IPS DF 19.7 (cell line): ENCODE measurements around the gene CHCHD6.

Experiments used
- DNase-seq: peaks from one replicate; pipeline ENCODE4 v3.0.0-alpha.2; 2013; ENCODE audit warnings: low read depth, low spot score

The CHCHD6 gene

DNA sequence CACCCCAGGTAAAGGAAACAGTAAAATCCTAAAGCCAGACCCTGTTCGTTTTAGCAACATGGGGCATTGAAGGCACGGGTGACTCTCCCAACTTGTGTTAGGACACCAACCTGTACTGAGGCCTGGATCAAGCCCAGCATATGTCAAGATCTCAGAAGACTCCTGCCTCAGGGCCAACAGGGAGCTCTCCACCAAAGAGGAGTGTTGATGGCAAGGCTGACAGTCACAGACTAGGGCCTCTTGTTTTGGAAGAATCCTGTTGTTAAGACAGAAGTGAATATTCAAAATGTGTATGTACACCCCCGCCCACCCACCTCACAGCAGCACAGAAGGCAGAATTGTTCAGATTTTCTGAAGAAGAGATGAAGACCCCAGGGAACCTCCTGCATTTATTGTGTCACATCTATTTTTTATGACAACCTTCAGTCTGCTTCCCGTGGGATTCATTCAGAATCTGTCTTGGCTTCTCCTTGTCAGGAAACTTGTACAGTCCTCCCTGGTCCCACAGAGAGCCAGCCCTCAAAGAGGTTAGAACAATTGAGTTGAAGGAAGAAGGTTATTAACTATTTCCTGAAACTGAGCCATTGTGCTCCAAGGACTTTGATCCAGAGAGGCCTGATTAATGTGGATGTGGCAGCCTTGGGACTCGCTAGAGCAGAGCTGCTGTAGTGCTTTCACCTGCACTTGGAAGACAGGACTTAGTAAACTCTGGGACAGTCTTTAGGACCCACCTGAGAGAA, 217.2 kb downstream of the CHCHD6 start:
- DNase-seq = no peak

- DNase-seq = no peak
These were observed 218.4 kb downstream of the CHCHD6 start for GRCh38 chr3:126922466-126922865.

DNA sequence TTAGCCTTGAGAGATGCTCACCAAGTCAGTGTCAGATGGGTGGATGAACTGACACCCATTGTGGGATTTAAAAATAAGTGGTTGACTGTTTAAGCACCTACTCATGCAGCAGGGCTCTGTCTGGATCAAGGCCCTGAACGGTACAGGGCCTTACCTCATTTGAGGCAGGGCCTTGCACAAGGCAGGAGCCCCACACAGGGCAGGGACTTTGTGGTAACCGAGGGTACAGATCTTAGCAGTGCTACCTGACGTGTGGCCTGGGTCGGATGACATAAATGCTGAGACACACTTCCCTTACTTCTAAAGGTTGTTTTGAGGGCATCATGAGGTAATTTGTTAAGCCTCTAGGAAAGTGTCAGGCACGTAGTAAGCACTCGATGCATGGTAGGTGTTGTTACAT, 219.4 kb downstream of the CHCHD6 start:
- no peak for DNase-seq

DNA sequence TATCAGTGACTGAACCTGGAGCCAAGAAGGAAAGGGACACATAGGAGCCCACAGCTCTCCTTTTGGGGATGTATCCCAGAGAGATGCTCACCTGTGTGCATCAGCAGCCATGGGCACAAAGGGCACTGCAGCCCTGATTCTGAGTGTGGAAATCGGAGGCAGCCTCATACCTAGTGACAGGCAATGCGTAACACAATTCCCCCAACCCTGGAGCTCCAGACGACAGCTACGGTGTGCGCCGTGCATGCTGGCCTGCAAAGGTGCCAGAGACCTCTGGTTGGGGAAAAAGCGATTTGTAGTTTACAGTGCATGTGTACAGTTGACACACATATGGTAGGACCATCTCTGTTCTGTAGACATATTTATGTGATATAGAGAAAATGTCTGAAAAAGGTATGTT, 219.9 kb downstream of the CHCHD6 start:
- DNase-seq = no peak

DNA sequence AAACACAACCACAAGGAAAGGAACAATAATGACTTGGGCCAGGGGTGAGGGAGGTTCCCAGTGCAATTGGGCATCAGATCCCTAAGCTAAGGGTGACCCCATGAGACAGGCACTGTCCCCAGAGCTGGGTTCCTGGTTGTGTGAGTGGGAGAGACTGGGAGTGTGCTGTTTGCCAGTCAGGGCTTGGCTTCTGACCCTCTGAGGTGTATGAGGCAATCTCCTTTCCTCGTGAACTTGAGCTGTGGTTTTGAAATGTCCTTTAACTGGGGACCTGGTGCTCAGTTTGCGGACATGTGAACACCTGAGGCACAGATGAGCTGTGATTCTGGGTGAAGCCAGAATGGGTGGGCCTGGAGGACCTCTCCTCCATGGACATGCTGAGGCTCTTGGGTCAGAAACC, 220.4 kb downstream of the CHCHD6 start:
- no peak for DNase-seq

GRCh38 chr3:126925411-126926171, 221.6 kb downstream of the CHCHD6 start:
- no peak for DNase-seq

- DNase-seq = no peak
These were observed 222.8 kb downstream of the CHCHD6 start for GRCh38 chr3:126926684-126927400.

DNA sequence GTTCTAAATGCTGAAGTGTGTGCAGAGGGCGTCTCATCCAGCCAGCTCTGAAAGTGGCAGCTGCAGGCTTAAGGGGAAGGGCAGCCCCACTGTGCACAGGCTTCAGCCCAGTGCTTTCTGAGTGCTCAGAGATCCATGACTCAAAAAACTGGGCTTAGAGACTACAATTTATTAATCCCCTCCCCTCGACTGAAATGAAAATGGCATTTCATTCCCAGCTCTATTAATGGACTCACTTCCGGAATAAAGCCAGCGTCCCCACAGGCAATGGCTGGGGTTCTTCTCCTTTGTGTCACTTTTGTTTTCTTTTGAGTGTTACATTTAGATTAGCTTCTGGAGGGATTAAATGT, 223.3 kb downstream of the CHCHD6 start:
- no peak for DNase-seq

DNA sequence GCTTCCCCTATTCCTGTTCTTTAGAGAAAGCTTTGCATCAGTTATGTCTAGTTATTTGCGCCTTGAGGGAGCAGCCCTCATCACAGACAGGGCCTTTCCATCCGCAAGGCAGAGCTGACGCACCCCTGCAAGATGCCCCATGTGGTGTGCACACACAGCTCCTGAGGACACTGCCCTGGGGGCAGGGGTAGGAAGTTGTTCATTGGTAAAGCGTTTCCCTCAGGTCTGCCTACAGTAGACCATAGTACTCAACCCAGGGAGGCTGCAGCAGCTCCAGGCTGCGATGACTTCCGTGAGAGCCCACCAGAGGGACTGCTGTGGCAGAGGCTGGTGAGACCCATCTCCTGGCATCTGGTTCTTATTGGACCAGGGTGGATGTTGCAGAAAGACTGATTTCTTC, 223.8 kb downstream of the CHCHD6 start:
- no peak for DNase-seq

- no peak for DNase-seq
These were observed 225.0 kb downstream of the CHCHD6 start for GRCh38 chr3:126928921-126929474.

- no peak for DNase-seq
These were observed 227.0 kb downstream of the CHCHD6 start for GRCh38 chr3:126930936-126931600.

DNA sequence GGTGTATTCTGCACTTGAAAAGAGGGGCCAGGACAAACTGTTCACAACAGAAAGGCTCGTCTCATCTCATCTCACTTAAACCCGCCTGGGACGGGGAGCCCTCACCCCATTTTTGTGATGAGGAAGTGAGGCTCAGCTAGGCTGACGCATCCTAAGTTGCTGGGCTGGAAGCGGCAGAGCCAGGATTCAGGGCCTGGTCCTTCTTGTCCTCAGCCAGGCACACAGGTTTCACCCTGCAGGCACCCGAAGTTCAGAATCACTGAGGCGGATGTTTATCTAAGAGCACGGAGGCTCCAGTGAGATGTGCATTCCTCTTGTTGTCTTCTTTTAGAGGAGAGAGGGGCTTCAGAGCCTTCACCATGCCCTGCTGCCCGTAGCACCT, 227.8 kb downstream of the CHCHD6 start:
- DNase-seq = no peak

GRCh38 chr3:126932188-126932931, 228.3 kb downstream of the CHCHD6 start:
- DNase-seq = no peak

DNA sequence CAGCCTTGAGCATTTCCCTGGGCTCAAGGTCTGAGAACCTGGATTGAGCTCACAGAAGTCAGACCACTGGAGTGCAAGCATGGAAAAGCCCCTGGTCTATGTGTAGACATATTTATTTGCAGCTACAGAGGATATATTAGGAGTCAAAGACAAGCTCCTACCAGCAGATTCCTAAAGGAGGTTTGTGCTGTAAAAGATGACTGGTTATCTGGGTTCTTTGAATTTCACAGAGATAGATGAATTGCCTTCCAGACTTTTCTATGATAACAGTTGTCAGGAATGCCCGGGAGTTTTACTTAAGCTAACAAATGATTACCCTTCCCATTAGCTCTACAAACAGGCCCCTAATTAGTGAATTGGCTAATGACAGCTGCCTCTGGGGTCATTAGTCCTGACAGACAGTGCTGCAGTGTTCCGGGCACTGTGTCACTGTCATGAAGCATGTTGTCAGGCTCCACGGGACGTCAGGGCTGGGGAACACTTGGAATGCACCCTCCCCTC, 230.0 kb downstream of the CHCHD6 start:
- no peak for DNase-seq

GRCh38 chr3:126934991-126935390, 231.0 kb downstream of the CHCHD6 start:
- DNase-seq = no peak

DNA sequence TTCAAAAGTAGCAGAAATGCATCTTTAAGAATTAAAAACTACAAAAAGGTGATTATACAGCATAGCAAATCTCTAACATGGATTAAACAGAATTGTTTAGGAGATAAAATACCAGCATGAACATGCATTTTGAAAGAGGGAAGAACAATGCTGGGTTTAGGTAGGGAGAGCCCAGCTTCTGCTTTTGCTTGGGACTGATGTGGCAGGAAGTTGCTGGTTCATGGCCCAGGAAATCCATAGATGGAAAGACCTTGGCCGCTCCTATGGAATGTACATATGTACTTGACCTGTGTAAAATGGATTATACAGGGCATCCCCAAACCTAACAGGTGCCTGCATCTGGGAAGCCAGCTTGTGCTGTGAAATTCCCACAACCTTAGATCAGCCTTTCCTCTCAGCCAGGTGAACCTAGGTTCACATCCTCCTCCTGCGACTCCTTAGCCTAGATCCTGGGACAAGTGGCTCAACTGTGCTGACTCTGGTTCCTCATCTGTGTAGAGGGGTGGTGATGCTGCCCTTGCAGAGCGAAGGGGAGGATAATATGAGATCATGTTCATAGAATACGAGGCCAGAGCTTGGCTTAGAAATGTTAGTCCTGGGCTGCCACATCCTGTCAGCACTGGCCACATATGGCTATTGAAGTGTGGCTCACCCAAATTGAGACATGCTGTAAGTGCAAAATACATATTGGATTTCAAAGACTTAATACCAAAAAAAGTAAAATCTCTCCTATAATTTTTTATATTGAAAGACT, 231.9 kb downstream of the CHCHD6 start:
- DNase-seq = no peak

DNA sequence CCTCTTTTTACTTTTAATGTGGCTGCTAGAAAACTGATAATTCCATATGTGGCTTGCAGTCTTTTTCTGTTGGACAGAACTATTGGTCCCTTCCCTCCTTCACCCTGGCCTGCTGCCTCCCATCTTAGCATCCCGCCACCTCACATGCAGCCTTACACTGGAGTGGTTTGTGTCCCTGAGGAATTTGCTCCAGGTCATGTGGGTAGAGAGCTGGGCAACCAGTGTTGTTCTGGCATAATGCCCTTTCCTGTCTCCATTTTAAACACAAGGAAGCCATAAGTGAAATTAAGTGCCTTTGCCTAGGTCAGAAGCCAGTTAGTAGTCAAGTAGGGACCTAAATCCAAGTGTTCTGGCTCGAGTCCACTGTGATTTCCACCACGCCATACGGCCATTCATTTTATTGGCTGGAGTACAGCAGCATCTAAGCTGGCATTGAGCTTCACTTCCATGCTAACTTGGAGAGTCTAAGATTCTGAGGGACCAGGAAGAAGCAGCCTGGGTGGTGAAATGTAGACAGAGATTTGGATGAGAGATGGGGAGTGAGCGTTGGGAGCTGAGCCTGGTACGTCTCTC, 232.9 kb downstream of the CHCHD6 start:
- DNase-seq = no peak

DNA sequence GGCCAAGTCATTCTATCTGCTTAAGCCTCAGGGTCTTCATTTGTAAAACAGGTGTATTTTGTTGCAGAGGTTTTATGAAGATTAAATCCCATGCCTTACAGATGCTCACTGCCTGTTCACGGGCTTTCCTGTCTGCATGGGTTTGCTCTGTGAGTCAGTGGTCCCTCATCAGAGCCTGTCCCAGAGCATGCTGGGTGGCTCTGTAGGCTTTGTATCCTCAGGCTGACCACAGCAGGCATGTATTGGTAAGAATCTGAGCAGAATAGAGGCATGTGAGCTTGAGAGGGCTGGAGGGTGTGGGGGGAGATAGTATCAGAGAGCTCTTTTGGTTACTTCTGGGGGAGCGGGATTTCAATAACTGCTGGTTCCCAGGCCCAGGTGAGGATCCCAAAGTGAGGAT, 233.5 kb downstream of the CHCHD6 start:
- DNase-seq = no peak

DNA sequence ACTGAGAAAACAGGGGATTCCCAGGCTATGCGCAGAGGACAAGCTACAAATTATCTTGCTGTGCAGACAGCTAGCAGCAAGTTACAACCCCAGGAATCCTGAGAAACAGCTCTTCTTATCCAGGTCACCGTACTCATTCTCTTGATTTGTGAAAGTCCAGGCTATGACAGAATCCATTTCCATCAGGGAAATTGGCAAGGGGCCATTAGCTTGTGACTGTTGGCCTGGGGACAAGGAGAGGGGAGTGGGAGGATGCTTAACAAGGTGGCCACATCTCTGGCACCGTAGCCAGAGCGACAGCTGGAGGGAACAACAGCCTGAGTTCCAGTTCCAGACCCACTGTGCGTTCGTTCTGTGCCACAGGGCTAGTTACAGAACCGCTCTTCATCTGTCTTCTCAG, 233.9 kb downstream of the CHCHD6 start:
- no peak for DNase-seq
